HEK293T (cell line): Measurements from ENCODE around the gene HOXD4.

ENCODE experiments used
- CTCF ChIA-PET: fragments of 350-600 bp; formaldehyde crosslinking; extraction: SDS; loops from one replicate; lab custom pipeline; 2021; ENCODE audit warnings: antibody characterized with exemption, inconsistent platforms; lab: Yijun Ruan, JAX
- POLR2A ChIA-PET: fragments of 350-600 bp; formaldehyde crosslinking; extraction: SDS; loops from one replicate; lab custom pipeline; 2020; ENCODE audit warnings: antibody characterized with exemption, inconsistent platforms; lab: Yijun Ruan, JAX
- DNase-seq: peaks from one replicate; pipeline ENCODE4 v3.0.0; 2012; ENCODE audit warnings: mixed read lengths; ENCODE audit errors: extremely low spot score
- ARNT ChIP-seq: fragments of 450-650 bp; IDR thresholded peaks from 2 replicates; pipeline ENCODE4 v1.6.1; 2017; ENCODE audit warnings: mild to moderate bottlenecking
- BHLHE40 ChIP-seq: fragments of 450-650 bp; IDR thresholded peaks from 2 replicates; pipeline ENCODE4 v1.6.1; 2016; ENCODE audit warnings: mild to moderate bottlenecking, moderate library complexity, borderline replicate concordance
- CTBP1 ChIP-seq: fragments of 450-650 bp; IDR thresholded peaks from 2 replicates; pipeline ENCODE4 v1.6.1; 2016; ENCODE audit warnings: borderline replicate concordance
- ELF4 ChIP-seq: fragments of 450-650 bp; IDR thresholded peaks from 2 replicates; pipeline ENCODE4 v1.6.1; 2017; ENCODE audit warnings: antibody characterized with exemption
- FOXA1 ChIP-seq: fragments of 450-650 bp; IDR thresholded peaks from 2 replicates; pipeline ENCODE4 v1.6.1; 2016; ENCODE audit warnings: mild to moderate bottlenecking
- FOXK2 ChIP-seq: fragments of 450-650 bp; IDR thresholded peaks from 2 replicates; pipeline ENCODE4 v1.6.1; 2016; ENCODE audit warnings: mild to moderate bottlenecking
- FOXM1 ChIP-seq: fragments of 450-650 bp; IDR thresholded peaks from 2 replicates; pipeline ENCODE4 v1.6.1; 2017; ENCODE audit warnings: mild to moderate bottlenecking, borderline replicate concordance
- HDGF ChIP-seq: fragments of 450-650 bp; IDR thresholded peaks from 2 replicates; pipeline ENCODE4 v1.6.1; 2017; ENCODE audit warnings: antibody characterized with exemption, borderline replicate concordance
- L3MBTL2 ChIP-seq: fragments of 450-650 bp; conservative IDR thresholded peaks from 2 replicates; pipeline ENCODE4 v1.6.1; 2016; ENCODE audit warnings: mild to moderate bottlenecking
- LEF1 ChIP-seq: fragments of 450-650 bp; IDR thresholded peaks from 2 replicates; pipeline ENCODE4 v1.6.1; 2017; ENCODE audit warnings: mild to moderate bottlenecking, borderline replicate concordance
- NFRKB ChIP-seq: fragments of 450-650 bp; IDR thresholded peaks from 2 replicates; pipeline ENCODE4 v1.6.1; 2016; ENCODE audit warnings: mild to moderate bottlenecking, moderate library complexity
- PKNOX1 ChIP-seq: fragments of 450-650 bp; IDR thresholded peaks from 2 replicates; pipeline ENCODE4 v1.6.1; 2016
- SP1 ChIP-seq: fragments of 450-650 bp; IDR thresholded peaks from 2 replicates; pipeline ENCODE4 v1.6.1; 2017
- SUZ12 ChIP-seq: fragments of 450-650 bp; IDR thresholded peaks from 2 replicates; pipeline ENCODE4 v1.6.1; 2016; ENCODE audit warnings: mild to moderate bottlenecking
- TARDBP ChIP-seq: fragments of 450-650 bp; IDR thresholded peaks from 2 replicates; pipeline ENCODE4 v1.6.1; 2016
- ZNF384 ChIP-seq: fragments of 450-650 bp; IDR thresholded peaks from 2 replicates; pipeline ENCODE4 v1.6.1; 2016

The HOXD4 gene

GRCh38 chr2:176109192-176109901, 42.0 kb upstream of the HOXD4 start:
- TF ChIP-seq SUZ12: no peak
- TF ChIP-seq NFRKB: no peak
- TF ChIP-seq CTBP1: no peak
- TF ChIP-seq L3MBTL2: no peak; the same call in 1 of the 2 replicates
- TF ChIP-seq FOXK2: no peak
- no peak for TF ChIP-seq FOXM1
- TF ChIP-seq SP1: no peak
- TF ChIP-seq LEF1: no peak
- no peak for TF ChIP-seq ARNT
- no peak for TF ChIP-seq TARDBP
- TF ChIP-seq ELF4: no peak
- no peak for TF ChIP-seq PKNOX1
- no peak for TF ChIP-seq FOXA1
- ChIA-PET POLR2A (interaction anchor here (1.0 kb wide), 1 partner anchor 11 kb away, joined by 3 read pairs; no protein-coding TSS in a partner anchor), CTCF (no interaction called here)
- DNase-seq: no peak

- no peak for DNase-seq
- no peak for TF ChIP-seq FOXA1
- TF ChIP-seq ZNF384: no peak
- no peak for TF ChIP-seq FOXM1
- no peak for TF ChIP-seq TARDBP
- TF ChIP-seq NFRKB: no peak
- TF ChIP-seq CTBP1: no peak
- no peak for TF ChIP-seq FOXK2
- no peak for TF ChIP-seq L3MBTL2
- no peak for TF ChIP-seq HDGF
- no peak for TF ChIP-seq ARNT
- TF ChIP-seq ELF4: no peak
- no peak for TF ChIP-seq PKNOX1
- no peak for TF ChIP-seq BHLHE40
- TF ChIP-seq LEF1: no peak
- no peak for TF ChIP-seq SUZ12
- no peak for TF ChIP-seq SP1
- ChIA-PET CTCF (interaction anchor here (0.7 kb wide), 1 partner anchor 735 kb away, joined by 3 read pairs; no protein-coding TSS in a partner anchor), POLR2A (interaction anchor here (1.0 kb wide), 1 partner anchor 10 kb away, joined by 3 read pairs; no protein-coding TSS in a partner anchor)
These were observed 41.4 kb upstream of the HOXD4 start for GRCh38 chr2:176109946-176110345.

- no peak for DNase-seq
- TF ChIP-seq FOXM1 (no peak), NFRKB (no peak), BHLHE40 (no peak), CTBP1 (no peak), L3MBTL2 (no peak), SUZ12 (no peak), SP1 (no peak)
- POLR2A ChIA-PET: interaction anchor here (1.0 to 1.3 kb wide), 2 partner anchors 10 to 14 kb away, joined by 3 to 4 read pairs; no protein-coding TSS in a partner anchor
- CTCF ChIA-PET: interaction anchor here (0.7 to 0.8 kb wide), 3 partner anchors 16 to 734 kb away, joined by 3 read pairs; no protein-coding TSS in a partner anchor
These were observed 40.7 kb upstream of the HOXD4 start for GRCh38 chr2:176110415-176111308.

- CTCF ChIA-PET: interaction anchor here (0.6 to 0.8 kb wide), 2 partner anchors 16 to 459 kb away, joined by 3 read pairs; no protein-coding TSS in a partner anchor
- no peak for TF ChIP-seq L3MBTL2
- POLR2A ChIA-PET: interaction anchor here (1.3 kb wide), 1 partner anchor 15 kb away, joined by 4 read pairs; no protein-coding TSS in a partner anchor
- DNase-seq: no peak
These were observed 40.1 kb upstream of the HOXD4 start for GRCh38 chr2:176111309-176111663.

- POLR2A ChIA-PET: no interaction called here
- DNase-seq: no peak
- CTCF ChIA-PET: interaction anchor here (0.6 kb wide), 1 partner anchor 459 kb away, joined by 3 read pairs; no protein-coding TSS in a partner anchor
- TF ChIP-seq ZNF384: no peak
- TF ChIP-seq NFRKB: no peak
- no peak for TF ChIP-seq SP1
These were observed 39.4 kb upstream of the HOXD4 start for GRCh38 chr2:176111846-176112374.

- CTCF ChIA-PET: no interaction called here
- POLR2A ChIA-PET: interaction anchor here (1.3 kb wide), 1 partner anchor 8 kb away, joined by 4 read pairs; no protein-coding TSS in a partner anchor
These were observed 38.7 kb upstream of the HOXD4 start for GRCh38 chr2:176112375-176113302.

More at GRCh38 chr2:176112375-176113302, 38.7 kb upstream of the HOXD4 start:
- no peak for DNase-seq
- no peak for TF ChIP-seq PKNOX1
- TF ChIP-seq ELF4: no peak
- TF ChIP-seq ZNF384: no peak
- TF ChIP-seq LEF1: no peak
